ENCODE data around the gene SH3D21.
A peak's percentile ranks its signal among the peaks of the same experiment; 100 is the strongest.

Gene SH3D21

GRCh38 chr1:36306210-36306901 is at the start of gene SH3D21:
Gene SH3D21 (plus strand): TSS chr1:36306368. CDS start chr1:36306421, 53 bp downstream.
- no peak for DNase-seq (ENCODE audit: low read depth)
- H3K4me3 ChIP-seq (ENCODE audit: low read depth, low read length) = peak within 1 kb of the TSS; percentile 63

GRCh38 chr1:36256558-36257374 is 49.4 kb upstream of the SH3D21 start:
- no peak overlapping the region for H3K4me3 ChIP-seq (ENCODE audit: low read depth, low read length)
- DNase-seq (ENCODE audit: low read depth) = no peak

GRCh38 chr1:36257375-36257767 is 48.8 kb upstream of the SH3D21 start:
- H3K4me3 ChIP-seq (ENCODE audit: low read depth, low read length) = no peak overlapping the region
- DNase-seq (ENCODE audit: low read depth) = no peak

GRCh38 chr1:36258960-36259344 is 47.2 kb upstream of the SH3D21 start:
- no peak for DNase-seq (ENCODE audit: low read depth)
- no peak overlapping the region for H3K4me3 ChIP-seq (ENCODE audit: low read depth, low read length)

GRCh38 chr1:36268981-36269380 is 37.2 kb upstream of the SH3D21 start:
- DNase-seq (ENCODE audit: low read depth) = no peak
- H3K4me3 ChIP-seq (ENCODE audit: low read depth, low read length) = no peak overlapping the region

GRCh38 chr1:36269408-36269838 is 36.7 kb upstream of the SH3D21 start:
- DNase-seq (ENCODE audit: low read depth) = no peak
- H3K4me3 ChIP-seq (ENCODE audit: low read depth, low read length) = no peak overlapping the region

- no peak for DNase-seq (ENCODE audit: low read depth)
- no peak overlapping the region for H3K4me3 ChIP-seq (ENCODE audit: low read depth, low read length)
These were observed 33.1 kb upstream of the SH3D21 start for GRCh38 chr1:36273024-36273423.

GRCh38 chr1:36274201-36274600 is 32.0 kb upstream of the SH3D21 start:
- DNase-seq (ENCODE audit: low read depth) = no peak

GRCh38 chr1:36276688-36277087 is 29.5 kb upstream of the SH3D21 start:
- DNase-seq (ENCODE audit: low read depth) = no peak
- H3K4me3 ChIP-seq (ENCODE audit: low read depth, low read length) = no peak overlapping the region

More at GRCh38 chr1:36274201-36274600, 32.0 kb upstream of the SH3D21 start:
- H3K4me3 ChIP-seq (ENCODE audit: low read depth, low read length) = no peak overlapping the region

GRCh38 chr1:36279110-36279788 is 26.9 kb upstream of the SH3D21 start:
- DNase-seq (ENCODE audit: low read depth) = no peak
- H3K4me3 ChIP-seq (ENCODE audit: low read depth, low read length) = no peak overlapping the region

- no peak overlapping the region for H3K4me3 ChIP-seq (ENCODE audit: low read depth, low read length)
- DNase-seq (ENCODE audit: low read depth) = no peak
These were observed 26.3 kb upstream of the SH3D21 start for GRCh38 chr1:36279789-36280296.

- no peak for DNase-seq (ENCODE audit: low read depth)
- no peak overlapping the region for H3K4me3 ChIP-seq (ENCODE audit: low read depth, low read length)
These were observed 22.1 kb upstream of the SH3D21 start for GRCh38 chr1:36284061-36284460.

GRCh38 chr1:36284517-36284916 is 21.7 kb upstream of the SH3D21 start:
- DNase-seq (ENCODE audit: low read depth) = no peak
- no peak overlapping the region for H3K4me3 ChIP-seq (ENCODE audit: low read depth, low read length)

- peak; percentile 64 for DNase-seq (ENCODE audit: low read depth)
- no peak overlapping the region for H3K4me3 ChIP-seq (ENCODE audit: low read depth, low read length)
These were observed 20.6 kb upstream of the SH3D21 start for GRCh38 chr1:36285443-36286101.

- DNase-seq (ENCODE audit: low read depth) = no peak
- no peak overlapping the region for H3K4me3 ChIP-seq (ENCODE audit: low read depth, low read length)
These were observed 19.4 kb upstream of the SH3D21 start for GRCh38 chr1:36286802-36287201.

- no peak overlapping the region for H3K4me3 ChIP-seq (ENCODE audit: low read depth, low read length)
- no peak for DNase-seq (ENCODE audit: low read depth)
These were observed 18.6 kb upstream of the SH3D21 start for GRCh38 chr1:36287595-36287994.

GRCh38 chr1:36295390-36295789 is 10.8 kb upstream of the SH3D21 start:
- no peak for DNase-seq (ENCODE audit: low read depth)
- H3K4me3 ChIP-seq (ENCODE audit: low read depth, low read length) = no peak overlapping the region

GRCh38 chr1:36297062-36297461 is 9.1 kb upstream of the SH3D21 start:
- H3K4me3 ChIP-seq (ENCODE audit: low read depth, low read length) = no peak overlapping the region
- no peak for DNase-seq (ENCODE audit: low read depth)

- H3K4me3 ChIP-seq (ENCODE audit: low read depth, low read length) = no peak overlapping the region
- DNase-seq (ENCODE audit: low read depth) = no peak
These were observed 7.5 kb upstream of the SH3D21 start for GRCh38 chr1:36298640-36299039.

GRCh38 chr1:36300526-36300925 is 5.6 kb upstream of the SH3D21 start:
- no peak overlapping the region for H3K4me3 ChIP-seq (ENCODE audit: low read depth, low read length)
- no peak for DNase-seq (ENCODE audit: low read depth)
